ENCODE measurements around the gene DCAF12.

Gene DCAF12

GRCh38 chr9:34072410-34072809 is 54.1 kb downstream of the DCAF12 start:
- DNase-seq (ENCODE audit: low read depth), result peak; percentile 99
- no peak for TF ChIP-seq CTCF (IDR thresholded peaks at IDR 0.05; ENCODE audit: insufficient read depth, low read depth, low read length, missing control alignments)

GRCh38 chr9:34070606-34071324 is 55.7 kb downstream of the DCAF12 start:
- TF ChIP-seq CTCF (IDR thresholded peaks at IDR 0.05; ENCODE audit: insufficient read depth, low read depth, low read length, missing control alignments), result no peak
- H3K4me3 ChIP-seq (ENCODE audit: low read length), result no peak overlapping the region
- DNase-seq (ENCODE audit: low read depth), result peak; percentile 28

More at GRCh38 chr9:34072410-34072809, 54.1 kb downstream of the DCAF12 start:
- H3K4me3 ChIP-seq (ENCODE audit: low read length), result no peak overlapping the region

- H3K4me3 ChIP-seq (ENCODE audit: low read length), result no peak overlapping the region
- peak; percentile 76 for DNase-seq (ENCODE audit: low read depth)
- TF ChIP-seq CTCF (IDR thresholded peaks at IDR 0.05; ENCODE audit: insufficient read depth, low read depth, low read length, missing control alignments), result no peak
Observed at GRCh38 chr9:34069831-34070230, 56.7 kb downstream of the DCAF12 start.

GRCh38 chr9:34065541-34065940 is 61.0 kb downstream of the DCAF12 start:
- no peak for TF ChIP-seq CTCF (IDR thresholded peaks at IDR 0.05; ENCODE audit: insufficient read depth, low read depth, low read length, missing control alignments)
- no peak for DNase-seq (ENCODE audit: low read depth)
- H3K4me3 ChIP-seq (ENCODE audit: low read length), result no peak overlapping the region

GRCh38 chr9:34059954-34060353 is 66.5 kb downstream of the DCAF12 start:
- no peak for TF ChIP-seq CTCF (IDR thresholded peaks at IDR 0.05; ENCODE audit: insufficient read depth, low read depth, low read length, missing control alignments)
- DNase-seq (ENCODE audit: low read depth), result no peak
- no peak overlapping the region for H3K4me3 ChIP-seq (ENCODE audit: low read length)

GRCh38 chr9:34059281-34059680 is 67.2 kb downstream of the DCAF12 start:
- TF ChIP-seq CTCF (IDR thresholded peaks at IDR 0.05; ENCODE audit: insufficient read depth, low read depth, low read length, missing control alignments), result no peak
- DNase-seq (ENCODE audit: low read depth), result no peak
- no peak overlapping the region for H3K4me3 ChIP-seq (ENCODE audit: low read length)

Data from epithelial cell of esophagus (primary cell).